ENCODE measurements around the gene PNP.

- TF ChIP-seq, protein P1, sequence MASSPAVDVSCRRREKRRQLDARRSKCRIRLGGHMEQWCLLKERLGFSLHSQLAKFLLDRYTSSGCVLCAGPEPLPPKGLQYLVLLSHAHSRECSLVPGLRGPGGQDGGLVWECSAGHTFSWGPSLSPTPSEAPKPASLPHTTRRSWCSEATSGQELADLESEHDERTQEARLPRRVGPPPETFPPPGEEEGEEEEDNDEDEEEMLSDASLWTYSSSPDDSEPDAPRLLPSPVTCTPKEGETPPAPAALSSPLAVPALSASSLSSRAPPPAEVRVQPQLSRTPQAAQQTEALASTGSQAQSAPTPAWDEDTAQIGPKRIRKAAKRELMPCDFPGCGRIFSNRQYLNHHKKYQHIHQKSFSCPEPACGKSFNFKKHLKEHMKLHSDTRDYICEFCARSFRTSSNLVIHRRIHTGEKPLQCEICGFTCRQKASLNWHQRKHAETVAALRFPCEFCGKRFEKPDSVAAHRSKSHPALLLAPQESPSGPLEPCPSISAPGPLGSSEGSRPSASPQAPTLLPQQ (tag by site-specific recombination; IDR thresholded peaks at IDR 0.05) = no peak
- TF ChIP-seq CTCF (tag by site-specific recombination; IDR thresholded peaks at IDR 0.05) (no peak), ZNF488 (tag by site-specific recombination; IDR thresholded peaks at IDR 0.05) (no peak), ZNF121 (tag by site-specific recombination; IDR thresholded peaks at IDR 0.05) (no peak), ZNF585B (tag by site-specific recombination; IDR thresholded peaks at IDR 0.05) (no peak), ZNF48 (tag by site-specific recombination; IDR thresholded peaks at IDR 0.05) (no peak), ZIC2 (tag by site-specific recombination; IDR thresholded peaks at IDR 0.05) (no peak), ZNF549 (tag by site-specific recombination; IDR thresholded peaks at IDR 0.05) (no peak), ZNF311 (tag by site-specific recombination; IDR thresholded peaks at IDR 0.05; ENCODE audit: borderline replicate concordance) (no peak), KLF9 (tag by site-specific recombination; IDR thresholded peaks at IDR 0.05; ENCODE audit: low read depth) (no peak), ZBTB7A (tag by site-specific recombination; IDR thresholded peaks at IDR 0.05; ENCODE audit: low read depth) (no peak)
- TF ChIP-seq, protein P2, sequence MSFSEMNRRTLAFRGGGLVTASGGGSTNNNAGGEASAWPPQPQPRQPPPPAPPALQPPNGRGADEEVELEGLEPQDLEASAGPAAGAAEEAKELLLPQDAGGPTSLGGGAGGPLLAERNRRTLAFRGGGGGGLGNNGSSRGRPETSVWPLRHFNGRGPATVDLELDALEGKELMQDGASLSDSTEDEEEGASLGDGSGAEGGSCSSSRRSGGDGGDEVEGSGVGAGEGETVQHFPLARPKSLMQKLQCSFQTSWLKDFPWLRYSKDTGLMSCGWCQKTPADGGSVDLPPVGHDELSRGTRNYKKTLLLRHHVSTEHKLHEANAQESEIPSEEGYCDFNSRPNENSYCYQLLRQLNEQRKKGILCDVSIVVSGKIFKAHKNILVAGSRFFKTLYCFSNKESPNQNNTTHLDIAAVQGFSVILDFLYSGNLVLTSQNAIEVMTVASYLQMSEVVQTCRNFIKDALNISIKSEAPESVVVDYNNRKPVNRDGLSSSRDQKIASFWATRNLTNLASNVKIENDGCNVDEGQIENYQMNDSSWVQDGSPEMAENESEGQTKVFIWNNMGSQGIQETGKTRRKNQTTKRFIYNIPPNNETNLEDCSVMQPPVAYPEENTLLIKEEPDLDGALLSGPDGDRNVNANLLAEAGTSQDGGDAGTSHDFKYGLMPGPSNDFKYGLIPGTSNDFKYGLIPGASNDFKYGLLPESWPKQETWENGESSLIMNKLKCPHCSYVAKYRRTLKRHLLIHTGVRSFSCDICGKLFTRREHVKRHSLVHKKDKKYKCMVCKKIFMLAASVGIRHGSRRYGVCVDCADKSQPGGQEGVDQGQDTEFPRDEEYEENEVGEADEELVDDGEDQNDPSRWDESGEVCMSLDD (tag by site-specific recombination; IDR thresholded peaks at IDR 0.05) = no peak
Measured at GRCh38 chr14:20499881-20500280, 30.7 kb downstream of the PNP start.

Measured in HEK293 (cell line).